Measurements from ENCODE around the gene C1orf159.

GRCh38 chr1:1054099-1054700, 61.7 kb downstream of the C1orf159 start:
- TF ChIP-seq GATA2 (IDR thresholded peaks at IDR 0.05; ENCODE audit: low read depth, low read length) (no peak), GATA3 (IDR thresholded peaks at IDR 0.05; ENCODE audit: low read depth, low read length) (no peak)

All from SH-SY5Y (cell line).